Testis (tissue), 3 donors: ENCODE results near the gene FH. TPM values are rescaled to one million over a fixed set of nuclear protein-coding genes. Genes with fewer than 3 reads are reported as not detected.

Experiments
- DNase-seq: peaks from one replicate; pipeline ENCODE4 v3.0.0-alpha.2; 2019
- H3K27ac ChIP-seq, 2 donors: fragments of 200-600 bp; sonication (generic); one replicate each; pipeline ENCODE4 v1.5.1; 2019
- H3K27me3 ChIP-seq: fragments of 200-600 bp; sonication (generic); one replicate; pipeline ENCODE4 v1.5.1; 2019
- H3K36me3 ChIP-seq: fragments of 200-600 bp; sonication (generic); one replicate; pipeline ENCODE4 v1.5.1; 2017; ENCODE audit warnings: low read depth; ENCODE audit errors: missing control alignments
- H3K4me1 ChIP-seq: fragments of 200-600 bp; sonication (generic); one replicate; pipeline ENCODE4 v1.5.1; 2019
- H3K4me3 ChIP-seq, 2 donors: fragments of 200-600 bp; sonication (generic); one replicate each; pipeline ENCODE4 v1.5.1; 2017 to 2019
- H3K9me3 ChIP-seq: fragments of 200-600 bp; sonication (generic); one replicate; pipeline ENCODE4 v1.5.1; 2017
- POLR2A ChIP-seq: fragments of 450-650 bp; IDR thresholded peaks from one replicate; pipeline ENCODE4 v1.6.1; 2017; ENCODE audit warnings: antibody characterized with exemption, mild to moderate bottlenecking, moderate library complexity
- WGBS, 2 donors: methylation state at CpG; one replicate each; pipeline ENCODE4 v1.1.5; 2018; 5-methylcytosine and 5-hydroxymethylcytosine counted together
- intact Hi-C: fragments of 100-400 bp; cut with DNase I; formaldehyde crosslinking; loops from one replicate; pipeline ENCODE4 v1.15.1; 2023; ENCODE audit warnings: low total_unique reads
- polyA plus RNA-seq: library from polyadenylated mRNA; stranded (reverse); fragments of 350-450 nt; fragmentation: Illumina TruSeq; extraction: RNeasy Lipid Tissue Mini Kit (QIAGEN cat#74804); gene quantifications from one replicate; pipeline ENCODE4 v1.2.3, GENCODE V29; 2014; ENCODE audit warnings: low read depth, low replicate concordance; ENCODE audit not compliant: insufficient read depth
- total RNA-seq, 2 donors: library from RNA; depleted of rRNA; stranded (reverse); fragments of >200 nt; gene quantifications; one replicate each; pipeline ENCODE4 v1.2.3, GENCODE V29; 2016
- TF ChIP-seq, protein P1 (sequence below), 3 experiments: fragments of 450-650 bp in 2 of 3; fragments of 200-600 bp in 1 of 3; sonication (generic) in 1 of 3; IDR thresholded peaks; one replicate each; pipeline ENCODE4 v1.5.1; 2016 to 2019; ENCODE audit warnings: antibody characterized with exemption in 3 of 3, mild to moderate bottlenecking in 2 of 3, moderate library complexity in 1 of 3

The FH gene
- total and polyA plus RNA-seq, 3 donors from 2014 or later, result 39.7 to 86.0 (median 54.6) TPM

- TF ChIP-seq, protein P1, sequence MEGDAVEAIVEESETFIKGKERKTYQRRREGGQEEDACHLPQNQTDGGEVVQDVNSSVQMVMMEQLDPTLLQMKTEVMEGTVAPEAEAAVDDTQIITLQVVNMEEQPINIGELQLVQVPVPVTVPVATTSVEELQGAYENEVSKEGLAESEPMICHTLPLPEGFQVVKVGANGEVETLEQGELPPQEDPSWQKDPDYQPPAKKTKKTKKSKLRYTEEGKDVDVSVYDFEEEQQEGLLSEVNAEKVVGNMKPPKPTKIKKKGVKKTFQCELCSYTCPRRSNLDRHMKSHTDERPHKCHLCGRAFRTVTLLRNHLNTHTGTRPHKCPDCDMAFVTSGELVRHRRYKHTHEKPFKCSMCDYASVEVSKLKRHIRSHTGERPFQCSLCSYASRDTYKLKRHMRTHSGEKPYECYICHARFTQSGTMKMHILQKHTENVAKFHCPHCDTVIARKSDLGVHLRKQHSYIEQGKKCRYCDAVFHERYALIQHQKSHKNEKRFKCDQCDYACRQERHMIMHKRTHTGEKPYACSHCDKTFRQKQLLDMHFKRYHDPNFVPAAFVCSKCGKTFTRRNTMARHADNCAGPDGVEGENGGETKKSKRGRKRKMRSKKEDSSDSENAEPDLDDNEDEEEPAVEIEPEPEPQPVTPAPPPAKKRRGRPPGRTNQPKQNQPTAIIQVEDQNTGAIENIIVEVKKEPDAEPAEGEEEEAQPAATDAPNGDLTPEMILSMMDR (IDR thresholded peaks at IDR 0.05), result no peak
- TF ChIP-seq POLR2A, result no peak
- Histone ChIP-seq H3K27me3 (no peaks in the 10 kb centered on the region), H3K27ac (no peak overlapping the region), H3K4me3 (no peak overlapping the region), H3K36me3 (no peaks in the 10 kb centered on the region), H3K9me3 (no peaks in the 10 kb centered on the region), H3K4me1 (no peaks in the 10 kb centered on the region)
- DNase-seq, result no peak
- 90% methylated on average over 5 of the region's 5 CpGs for WGBS, 2 donors
- intact Hi-C loops, result no loop called here
Observed at GRCh38 chr1:241557031-241557430, 37.5 kb upstream of the FH start.

DNA sequence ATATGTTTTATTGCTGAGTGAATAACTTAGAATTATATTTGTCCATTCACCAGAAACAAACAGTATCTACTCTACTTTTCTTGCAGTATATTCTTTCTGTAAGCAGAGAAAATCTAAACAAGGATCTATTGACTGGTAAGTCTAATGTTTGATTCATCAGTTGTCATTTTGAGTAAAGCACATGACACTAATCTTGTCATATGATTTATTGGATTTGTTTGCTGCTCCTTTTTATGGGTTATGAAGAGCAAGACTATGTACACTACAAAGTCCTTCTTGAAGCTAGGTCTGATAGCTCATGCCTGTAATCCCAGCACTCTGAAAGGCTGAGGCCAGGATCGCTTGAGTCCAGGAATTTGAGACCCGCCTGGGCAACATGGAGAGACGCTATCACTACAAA lies 36.0 kb upstream of the FH start:
- H3K27me3 ChIP-seq, result no peaks in the 10 kb centered on the region
- no peak overlapping the region for H3K27ac ChIP-seq
- H3K4me1 ChIP-seq, result no peaks in the 10 kb centered on the region
- intact Hi-C loops, result no loop called here
- no peaks in the 10 kb centered on the region for H3K36me3 ChIP-seq
- no peaks in the 10 kb centered on the region for H3K9me3 ChIP-seq
- TF ChIP-seq, protein P1 (IDR thresholded peaks at IDR 0.05), result no peak
- no peak for TF ChIP-seq POLR2A
- no peak overlapping the region for H3K4me3 ChIP-seq
- no peak for DNase-seq
- 83 to 96% methylated on average over 3 of the region's 3 CpGs for WGBS, 2 donors

DNA sequence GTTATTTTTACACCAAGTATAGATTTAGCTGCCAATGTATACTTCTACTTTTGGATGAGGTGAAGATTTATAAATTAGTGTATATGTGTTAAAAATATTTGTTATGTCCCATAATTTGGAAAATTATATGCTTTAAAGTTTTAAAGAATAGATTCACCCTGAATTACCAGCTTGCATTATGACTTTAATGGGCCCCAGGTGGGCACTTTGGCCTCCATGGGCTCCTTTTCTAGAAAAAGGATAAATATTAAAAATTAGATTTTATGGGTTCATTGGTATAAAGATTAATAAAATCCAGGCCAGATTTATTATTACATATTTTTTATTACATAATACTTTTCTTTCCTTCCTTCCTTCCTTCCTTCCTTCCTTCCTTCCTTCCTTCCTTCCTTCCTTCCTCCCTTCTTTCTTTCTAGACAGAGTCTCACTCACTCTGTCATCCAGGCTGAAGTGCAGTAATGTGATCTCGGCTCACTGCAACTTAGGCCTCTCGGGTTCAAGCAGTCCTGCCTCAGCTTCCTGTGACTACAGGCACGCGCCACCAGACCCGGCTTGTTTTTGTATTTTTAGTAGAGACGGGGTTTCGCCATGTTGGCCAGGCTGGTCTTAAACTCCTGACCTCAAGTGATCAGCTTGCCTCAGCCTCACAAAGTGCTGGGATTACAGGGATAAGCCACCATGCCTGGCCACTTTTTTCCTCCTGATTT lies 34.5 kb upstream of the FH start:
- Histone ChIP-seq H3K4me1 (no peaks in the 10 kb centered on the region), H3K9me3 (no peaks in the 10 kb centered on the region), H3K4me3 (no peak overlapping the region), H3K27me3 (no peaks in the 10 kb centered on the region), H3K27ac (no peak overlapping the region), H3K36me3 (no peaks in the 10 kb centered on the region)
- WGBS, 2 donors, result 85 to 89% methylated on average over 7 of the region's 7 CpGs
- no peak for TF ChIP-seq POLR2A
- TF ChIP-seq, protein P1 (IDR thresholded peaks at IDR 0.05), result no peak
- intact Hi-C loops, result no loop called here
- DNase-seq, result no peak

- DNase-seq, result peak; percentile 54
- H3K9me3 ChIP-seq, result no peaks in the 10 kb centered on the region
- TF ChIP-seq POLR2A, result no peak
- TF ChIP-seq, protein P1 (IDR thresholded peaks at IDR 0.05), result no peak
- peak overlapping the region in 1 of 2 donors; percentile 21 for H3K4me3 ChIP-seq
- intact Hi-C loops, result no loop called here
- H3K27ac ChIP-seq, result no peak overlapping the region
- H3K4me1 ChIP-seq, result no peaks in the 10 kb centered on the region
- WGBS, 2 donors, result 33 to 50% methylated on average over 22 of the region's 22 CpGs
- no peaks in the 10 kb centered on the region for H3K36me3 ChIP-seq
- no peaks in the 10 kb centered on the region for H3K27me3 ChIP-seq
Observed at GRCh38 chr1:241551759-241552638, 32.4 kb upstream of the FH start.
